Transverse colon (tissue), 4 donors: ENCODE measurements around the gene UPK1A. TPM values are rescaled to one million over a fixed set of nuclear protein-coding genes. Genes with fewer than 3 reads are reported as not detected.
A peak's percentile ranks its signal among the peaks of the same experiment; 100 is the strongest.

ENCODE experiments used
- DNase-seq: peaks from one replicate; pipeline ENCODE4 v3.0.0-alpha.2; 2019
- H3K27ac ChIP-seq, 4 donors: fragments of 200-600 bp; sonication (generic); 2 replicates each; pipeline ENCODE4 v1.5.1; 2016 to 2018; ENCODE audit warnings: inconsistent platforms in 4 of 4
- H3K27me3 ChIP-seq: fragments of 200-600 bp; sonication (generic); 2 replicates; pipeline ENCODE4 v1.5.1; 2017; ENCODE audit warnings: inconsistent platforms
- H3K36me3 ChIP-seq, 4 donors: fragments of 200-600 bp; sonication (generic); 2 replicates each; pipeline ENCODE4 v1.5.1; 2017 to 2019; ENCODE audit warnings: inconsistent platforms in 4 of 4
- H3K4me1 ChIP-seq, 4 donors: fragments of 200-600 bp; sonication (generic); 2 replicates each; pipeline ENCODE4 v1.5.1; 2017 to 2020; ENCODE audit warnings: inconsistent platforms in 4 of 4
- H3K4me3 ChIP-seq, 4 donors: fragments of 200-600 bp; sonication (generic); 1 replicate in 1 of 4; 2 replicates in 3 of 4; pipeline versions ENCODE4 v1.5.1 to v1.6.1; 2017 to 2019; ENCODE audit warnings: inconsistent platforms in 4 of 4
- H3K9me3 ChIP-seq, 2 donors: fragments of 200-600 bp; sonication (generic); 2 replicates each; pipeline ENCODE4 v1.5.1; 2017 to 2019; ENCODE audit warnings: inconsistent platforms in 2 of 2
- CTCF ChIP-seq, 5 experiments: fragments of 200-600 bp in 3 of 5; fragments of 450-650 bp in 2 of 5; sonication (generic) in 3 of 5; IDR thresholded peaks; 1 replicate in 2 of 5; 2 replicates in 3 of 5; pipeline ENCODE4 v1.5.1; 2016 to 2017; ENCODE audit warnings: antibody characterized with exemption in 5 of 5, inconsistent platforms in 3 of 5, mild to moderate bottlenecking in 2 of 5, moderate library complexity in 1 of 5
- EP300 ChIP-seq: sonication (generic); formaldehyde crosslinking; IDR thresholded peaks from one replicate; pipeline ENCODE4 v1.6.1; 2017; ENCODE audit warnings: antibody characterized with exemption, low read depth
- POLR2A ChIP-seq: fragments of 450-650 bp; IDR thresholded peaks from one replicate; pipeline ENCODE4 v1.6.1; 2016; ENCODE audit warnings: antibody characterized with exemption, mild to moderate bottlenecking, moderate library complexity
- POLR2AphosphoS5 ChIP-seq, 3 donors: sonication (generic); formaldehyde crosslinking; IDR thresholded peaks; one replicate each; pipeline ENCODE4 v1.6.1; 2016; ENCODE audit warnings: antibody characterized with exemption in 3 of 3
- WGBS, 2 donors: methylation state at CpG; one replicate each; pipeline ENCODE4 v1.1.5; 2018; ENCODE audit warnings: low coverage in 1 of 2; 5-methylcytosine and 5-hydroxymethylcytosine counted together
- in situ Hi-C, 4 donors: fragments of 200-750 bp; cut with MboI; loops; one replicate each; pipeline versions ENCODE4 v1.15.0 to v1.15.1; 2017; ENCODE audit warnings: low sequenced_read_pairs in 3 of 4, low pct_ligation_motif_present in 1 of 4, low pct_unique_long_range_greater_than_20kb in 1 of 4
- intact Hi-C: fragments of 100-400 bp; cut with DNase I; formaldehyde crosslinking; loops from one replicate; pipeline ENCODE4 v1.15.1; 2023; ENCODE audit warnings: low total_unique reads
- total RNA-seq, 4 donors: library from RNA; depleted of rRNA; stranded (reverse); fragments of >200 nt; gene quantifications; one replicate each; pipeline ENCODE4 v1.1.0, GENCODE V29; 2016

The UPK1A gene
- total RNA-seq, 4 donors from 2014 or later: not detected

GRCh38 chr19:35628565-35629331, 37.6 kb upstream of the UPK1A start, which contains the start of gene RBM42:
RBM42 (plus strand) TSS chr19:35629036; CDS start chr19:35629154, 118 bp downstream.
- 0% methylated on average over 37 of the region's 56 CpGs; no CpG with 5 or more reads in 1 of the 2 donors for WGBS, 2 donors
- Histone ChIP-seq H3K36me3 (peaks cover 0 to 31% (median 8%) of the 10 kb centered on the region in 4 donors), H3K4me1 (peaks cover 9 to 21% (median 12%) of the 10 kb centered on the region in 4 donors), H3K9me3 (no peaks in the 10 kb centered on the region), H3K4me3 (peak within 1 kb of the TSS; percentile 65 to 98 (median 91)), H3K27ac (peak within 1 kb of the TSS; percentile 92 to 97 (median 94)), H3K27me3 (no peaks in the 10 kb centered on the region)
- in situ Hi-C loops (no loop called here), intact Hi-C loops (no loop called here)
- TF ChIP-seq POLR2A: peak; percentile 92
- no peak for TF ChIP-seq EP300
- peak; percentile 86 to 95 (median 92) for TF ChIP-seq POLR2AphosphoS5 (IDR thresholded peaks at IDR 0.05)
- peak; percentile 97 for DNase-seq

DNA sequence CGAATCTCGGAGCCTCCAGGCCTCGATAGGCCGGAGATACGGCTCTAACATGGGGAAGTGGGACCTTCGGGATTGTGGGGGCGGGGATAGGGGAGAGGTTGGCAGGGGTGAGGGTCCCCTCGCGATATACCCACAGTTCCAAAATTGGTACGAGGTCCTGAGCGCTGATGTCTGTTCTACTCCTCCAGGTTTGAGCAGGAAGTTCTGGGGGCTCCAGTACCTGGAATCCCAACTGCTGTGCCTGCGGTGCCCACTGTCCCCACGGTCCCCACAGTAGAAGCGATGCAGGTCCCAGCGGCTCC, 37.0 kb upstream of the UPK1A start:
- TF ChIP-seq CTCF (IDR thresholded peaks at IDR 0.05): no peak
- no peak for TF ChIP-seq POLR2A
- no peak for TF ChIP-seq EP300
- no peak for TF ChIP-seq POLR2AphosphoS5 (IDR thresholded peaks at IDR 0.05)
- H3K9me3 ChIP-seq: no peaks in the 10 kb centered on the region
- peaks cover 0 to 37% (median 11%) of the 10 kb centered on the region in 4 donors for H3K36me3 ChIP-seq
- in situ Hi-C loops: no loop called here
- no peak for DNase-seq
- H3K27me3 ChIP-seq: no peaks in the 10 kb centered on the region
- H3K27ac ChIP-seq: peak overlapping the region; percentile 92 to 97 (median 94)
- intact Hi-C loops: no loop called here
- peaks cover 9 to 21% (median 12%) of the 10 kb centered on the region in 4 donors for H3K4me1 ChIP-seq
- 4% methylated on average over 14 of the region's 15 CpGs; no CpG with 5 or more reads in 1 of the 2 donors for WGBS, 2 donors
- H3K4me3 ChIP-seq: peak overlapping the region; percentile 65 to 98 (median 91)

- TF ChIP-seq POLR2AphosphoS5 (IDR thresholded peaks at IDR 0.05): no peak
- no peak for TF ChIP-seq CTCF (IDR thresholded peaks at IDR 0.05)
- no peak for TF ChIP-seq POLR2A
- TF ChIP-seq EP300: no peak
- Histone ChIP-seq H3K4me1 (peaks cover 6 to 14% (median 11%) of the 10 kb centered on the region in 4 donors), H3K36me3 (peaks cover 0 to 68% (median 21%) of the 10 kb centered on the region in 4 donors), H3K9me3 (no peaks in the 10 kb centered on the region), H3K27ac (no peak overlapping the region), H3K27me3 (no peaks in the 10 kb centered on the region), H3K4me3 (no peak overlapping the region)
- in situ Hi-C loops (no loop called here), intact Hi-C loops (loop anchor here (10.0 kb wide), 1 partner anchor 89 kb away; the partner anchor contains the start of gene TMEM147)
- WGBS, 2 donors: 92% methylated on average over 29 of the region's 29 CpGs; no CpG with 5 or more reads in 1 of the 2 donors
- no peak for DNase-seq
Observed at GRCh38 chr19:35633727-35634440, 32.4 kb upstream of the UPK1A start.

- peaks cover 0 to 56% (median 16%) of the 10 kb centered on the region in 4 donors for H3K36me3 ChIP-seq
- WGBS, 2 donors: 93 to 100% methylated on average over 1 to 3 of the region's 3 CpGs
- intact Hi-C loops: loop anchor here (10.0 kb wide), 1 partner anchor 92 kb away; the partner anchor contains the start of gene TMEM147
- H3K4me1 ChIP-seq: peaks cover 0 to 4% (median 1%) of the 10 kb centered on the region in 4 donors
- TF ChIP-seq POLR2AphosphoS5 (IDR thresholded peaks at IDR 0.05) (no peak), EP300 (no peak), POLR2A (no peak), CTCF (IDR thresholded peaks at IDR 0.05) (no peak)
- H3K9me3 ChIP-seq: no peaks in the 10 kb centered on the region
- H3K27ac ChIP-seq: no peak overlapping the region
- DNase-seq: no peak
- H3K4me3 ChIP-seq: no peak overlapping the region
- no peaks in the 10 kb centered on the region for H3K27me3 ChIP-seq
- in situ Hi-C loops: no loop called here
Observed at GRCh38 chr19:35636651-35637050, 29.7 kb upstream of the UPK1A start.
